Inflammatory macrophage treated with lipopolysaccharide for 4 hours (primary cell): Measurements from ENCODE around the gene TMEM82.
A peak's percentile ranks its signal among the peaks of the same experiment; 100 is the strongest.

ENCODE experiments used
- DNase-seq: peaks from one replicate; pipeline ENCODE4 v3.0.0-alpha.2; 2020

The TMEM82 gene

DNA sequence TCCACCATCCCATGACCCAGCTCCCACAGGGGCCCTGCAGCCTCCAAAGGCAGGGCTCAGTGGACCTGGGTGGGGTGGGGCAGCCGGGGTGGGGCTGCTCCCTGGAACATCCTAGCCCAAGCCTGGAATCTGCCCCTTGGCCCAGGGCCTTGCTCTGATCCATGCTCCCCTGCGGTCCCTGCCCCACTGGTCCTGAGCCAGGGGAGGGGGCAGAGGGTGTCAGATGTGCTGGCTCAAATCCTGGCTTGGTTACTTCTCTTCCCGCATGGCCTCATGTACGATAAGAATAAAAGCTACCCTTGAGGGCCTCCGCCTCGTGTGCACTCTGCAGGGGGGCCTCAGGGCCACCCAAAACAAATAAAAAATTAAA lies 5.4 kb upstream of the TMEM82 start:
- no peak for DNase-seq

DNA sequence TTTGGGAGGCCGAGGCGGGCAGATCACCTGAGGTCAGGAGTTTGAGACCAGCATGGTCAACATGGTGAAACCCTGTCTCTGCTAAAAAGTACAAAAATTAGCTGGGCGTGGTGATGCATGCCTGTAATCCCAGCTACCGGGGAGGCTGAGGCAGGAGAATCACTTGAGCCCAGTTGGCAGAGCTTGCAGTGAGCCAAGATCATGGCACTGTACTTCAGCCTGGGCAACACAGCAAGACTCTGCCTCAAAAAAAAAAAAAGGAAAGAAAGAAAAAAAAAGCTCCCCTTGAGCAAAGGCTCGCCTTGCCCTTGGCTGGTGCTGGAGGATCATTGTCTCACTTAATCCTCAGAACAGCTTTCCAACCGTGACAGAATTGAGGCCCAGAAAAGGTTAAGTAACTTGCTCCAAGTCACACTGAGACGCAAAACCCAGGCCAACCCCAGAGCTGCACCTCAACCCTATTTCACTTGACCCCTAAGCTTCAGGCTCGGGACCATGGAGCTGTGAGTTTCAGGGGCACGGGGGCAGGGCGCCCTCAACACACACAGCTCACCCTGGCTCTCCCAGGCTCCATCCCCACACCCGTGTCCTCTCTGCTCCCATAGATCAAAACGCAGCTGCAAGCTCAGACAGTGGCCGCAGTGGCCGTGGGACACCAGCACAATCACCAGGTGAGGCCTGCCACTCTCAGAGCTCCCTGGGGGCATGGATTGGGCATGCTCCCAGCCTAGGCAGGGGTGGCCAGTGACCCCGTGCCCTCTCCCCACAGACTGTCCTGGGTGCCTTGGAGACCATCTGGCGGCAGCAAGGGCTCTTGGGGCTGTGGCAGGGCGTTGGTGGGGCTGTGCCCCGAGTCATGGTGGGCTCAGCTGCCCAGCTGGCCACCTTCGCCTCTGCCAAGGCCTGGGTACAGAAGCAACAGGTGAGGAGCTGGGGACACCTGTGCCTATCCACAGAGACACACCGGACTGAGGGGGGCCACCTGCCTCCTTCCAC lies 4.7 kb upstream of the TMEM82 start:
- DNase-seq = no peak

GRCh38 chr1:15738416-15739113 lies 3.7 kb upstream of the TMEM82 start:
- no peak for DNase-seq

DNA sequence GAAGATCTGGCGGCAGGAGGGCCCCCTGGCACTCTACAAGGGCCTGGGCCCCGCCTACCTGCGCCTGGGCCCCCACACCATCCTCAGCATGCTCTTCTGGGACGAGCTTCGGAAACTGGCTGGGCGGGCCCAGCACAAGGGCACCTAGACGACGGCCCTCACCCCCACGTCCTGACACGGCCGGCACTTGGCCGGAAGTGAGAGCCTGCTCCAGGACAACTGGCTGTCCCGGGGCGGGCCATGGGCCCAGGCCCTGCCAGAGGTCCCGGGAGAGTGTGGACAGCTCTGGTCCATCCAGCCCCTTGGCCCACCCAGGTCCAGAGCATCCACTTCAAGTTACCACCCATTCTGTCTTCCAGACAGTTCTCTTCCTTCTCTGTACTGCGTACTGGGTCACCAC lies 3.0 kb upstream of the TMEM82 start:
- DNase-seq = no peak

GRCh38 chr1:15739745-15740144 lies 2.6 kb upstream of the TMEM82 start:
- DNase-seq = no peak

GRCh38 chr1:15740924-15741850 lies 1.1 kb upstream of the TMEM82 start:
- peak; percentile 26 for DNase-seq

GRCh38 chr1:15744122-15744679 lies 1.9 kb downstream of the TMEM82 start:
- DNase-seq = no peak

DNA sequence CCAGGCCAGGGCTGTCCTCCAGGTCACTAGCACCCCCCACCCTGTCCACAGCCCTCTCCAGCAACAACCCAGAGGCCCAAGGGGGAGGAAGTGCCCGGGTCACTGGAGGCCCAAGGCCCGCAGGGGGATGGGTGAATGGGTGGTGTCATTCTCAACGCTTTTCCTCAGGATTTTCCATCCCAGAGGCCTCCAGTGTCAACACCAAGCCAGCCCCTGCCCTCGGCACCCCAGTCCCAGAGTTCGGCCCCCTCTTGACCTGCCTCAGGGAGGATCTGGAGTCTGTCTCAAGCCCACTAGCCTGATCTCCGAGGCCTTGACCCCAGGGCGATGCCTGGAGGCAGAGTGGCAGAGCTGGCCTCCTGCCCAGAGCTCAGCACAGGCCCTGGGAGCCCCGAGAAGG lies 5.1 kb downstream of the TMEM82 start:
- DNase-seq = no peak

GRCh38 chr1:15748264-15748663 lies 6.0 kb downstream of the TMEM82 start:
- no peak for DNase-seq

DNA sequence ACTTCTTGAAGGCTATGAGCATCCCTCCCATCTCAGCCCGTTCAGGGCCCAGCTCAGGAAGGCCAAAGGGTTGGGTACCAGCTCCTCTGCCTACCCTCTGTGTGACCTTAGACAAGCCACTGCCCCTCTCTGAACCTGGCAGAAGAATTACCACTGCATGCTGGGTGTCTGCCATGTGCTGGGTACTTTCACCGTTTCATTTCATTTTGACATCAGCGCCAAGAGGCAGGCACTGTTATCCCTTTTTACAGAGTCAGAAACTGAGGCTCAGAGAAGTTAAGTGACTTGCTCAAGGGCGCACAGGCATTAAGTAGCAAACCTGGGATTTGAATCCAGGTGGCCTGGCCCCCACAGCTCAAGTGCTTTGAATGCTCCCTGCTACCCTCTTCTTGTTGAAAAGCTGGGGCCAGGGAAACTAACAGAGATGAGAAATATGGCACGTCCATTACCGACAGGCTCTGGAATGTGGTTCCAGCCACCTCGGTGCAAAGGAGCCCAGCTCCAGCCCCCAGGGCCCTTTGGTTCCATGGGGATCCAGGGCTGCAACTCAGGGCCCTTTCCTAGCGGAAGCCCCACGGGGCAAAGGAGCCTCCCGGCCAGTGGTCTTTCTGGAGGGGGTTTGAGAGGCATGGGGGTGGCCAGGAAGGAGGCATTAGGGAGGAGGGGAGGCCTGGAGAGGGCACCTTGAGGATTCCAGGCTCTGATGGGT lies 6.5 kb downstream of the TMEM82 start:
- no peak for DNase-seq

DNA sequence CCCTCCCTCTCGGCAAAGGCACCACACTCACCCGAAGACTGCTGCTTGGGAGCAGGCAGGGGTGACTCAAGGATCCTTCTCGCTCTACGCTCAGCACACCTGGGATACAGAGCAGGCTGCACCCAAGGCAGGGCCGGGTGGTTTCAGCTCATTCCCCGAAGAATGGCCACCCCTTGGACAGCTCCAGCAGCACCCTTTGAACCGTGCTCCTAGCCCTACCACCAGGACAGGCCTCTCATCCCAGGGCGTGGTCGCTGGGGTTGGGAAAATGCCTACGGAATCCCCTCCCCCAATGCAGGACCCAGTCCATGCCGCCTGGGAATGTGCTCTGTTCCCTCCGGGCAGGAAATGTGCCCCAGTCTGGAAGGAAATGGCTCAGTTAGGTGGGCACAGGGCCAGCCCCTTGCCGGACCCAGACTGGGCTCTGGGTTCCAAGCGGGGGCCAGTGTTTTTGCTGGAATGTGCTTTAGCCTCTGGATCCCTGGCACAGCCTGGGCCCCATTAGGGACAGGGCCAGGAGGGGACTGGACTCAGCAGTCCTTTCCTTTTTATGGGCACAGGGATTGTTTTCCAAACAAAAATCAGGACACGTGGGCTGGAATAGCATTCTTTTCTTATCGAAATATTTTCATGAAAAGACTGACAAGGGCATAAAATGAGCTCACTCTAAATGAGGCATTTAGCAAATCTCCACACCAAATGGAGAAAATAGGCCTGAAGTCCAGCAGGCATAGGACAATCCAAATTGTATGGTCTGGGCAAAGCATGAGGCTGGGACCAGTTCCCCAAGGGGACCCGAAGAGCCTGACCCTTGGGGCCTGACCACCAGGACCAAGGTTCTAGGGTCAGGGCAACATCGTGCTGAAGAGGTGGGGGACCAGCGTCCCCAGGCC lies 7.3 kb downstream of the TMEM82 start:
- DNase-seq = no peak

DNA sequence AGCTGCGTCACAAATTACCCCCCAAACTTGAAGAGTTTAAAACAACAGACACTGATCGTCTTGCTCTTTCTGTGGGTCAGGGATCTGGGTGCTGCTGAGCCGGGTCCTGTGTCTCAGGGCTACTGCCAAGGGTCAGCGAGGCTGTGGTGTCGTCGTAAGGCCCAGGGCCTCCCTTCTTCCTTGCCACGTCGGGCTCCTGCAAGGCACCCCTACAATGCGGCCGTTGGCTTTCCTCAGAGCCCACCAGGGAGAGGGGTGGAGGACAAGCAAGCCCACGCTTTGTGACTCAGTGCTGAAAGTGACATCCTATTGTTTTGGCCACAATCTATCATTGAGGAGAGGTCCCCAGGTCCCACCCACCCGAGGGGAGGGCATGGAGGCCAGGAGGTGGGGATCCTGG lies 8.6 kb downstream of the TMEM82 start:
- no peak for DNase-seq

DNA sequence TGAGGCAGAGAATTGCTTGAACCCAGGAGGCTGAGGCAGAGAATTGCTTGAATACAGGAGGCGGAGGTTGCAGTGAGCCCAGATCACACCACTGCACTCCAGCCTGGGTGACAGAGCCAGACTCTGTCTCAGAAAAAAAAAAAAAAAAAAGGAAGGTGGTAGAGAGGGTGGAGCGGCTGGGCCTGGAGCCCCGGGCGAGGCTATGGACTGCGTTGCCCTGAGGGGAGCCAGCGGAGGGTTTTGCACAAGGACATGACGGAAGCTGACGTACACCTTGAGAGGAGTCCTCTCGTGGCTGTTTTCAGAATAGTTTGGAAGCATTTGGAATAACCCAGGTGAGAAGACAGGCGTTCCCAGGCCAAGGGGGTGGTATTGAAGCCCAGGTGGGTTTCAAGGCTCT lies 9.4 kb downstream of the TMEM82 start:
- DNase-seq = no peak

GRCh38 chr1:15753776-15754175 lies 11.5 kb downstream of the TMEM82 start:
- DNase-seq = no peak

DNA sequence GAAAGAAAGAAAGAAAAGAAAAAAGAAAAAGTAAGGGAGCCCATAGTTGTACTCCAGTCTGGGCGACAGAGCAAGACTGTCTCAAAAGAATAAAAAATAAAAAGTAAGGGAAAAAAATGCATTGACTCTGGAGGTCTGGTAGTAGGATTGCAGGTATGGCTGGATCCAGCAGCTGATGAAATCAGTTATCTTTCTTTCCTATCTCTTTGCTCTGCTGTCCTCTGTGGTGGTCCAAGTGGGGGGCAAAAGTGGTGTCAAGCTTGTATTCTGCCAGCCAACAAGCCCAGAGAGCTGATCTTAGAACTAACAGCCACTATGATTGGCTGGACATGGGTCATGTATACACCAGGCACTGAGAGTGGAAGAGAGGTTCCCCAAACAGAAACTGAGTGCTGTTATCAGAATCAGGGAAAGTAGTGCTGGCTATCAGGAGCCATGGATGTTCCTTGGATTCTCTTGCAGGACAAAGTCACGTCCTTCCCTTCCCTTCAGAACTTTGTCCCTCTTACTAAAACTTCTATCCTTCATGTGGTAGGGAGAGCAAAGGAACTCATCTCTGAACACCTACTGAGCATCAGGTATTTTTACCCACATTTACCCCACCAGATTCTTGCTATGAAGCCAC lies 12.8 kb downstream of the TMEM82 start:
- no peak for DNase-seq

GRCh38 chr1:15755646-15756040 lies 13.3 kb downstream of the TMEM82 start:
- DNase-seq = no peak

GRCh38 chr1:15756143-15757015 lies 14.1 kb downstream of the TMEM82 start:
- DNase-seq = no peak

DNA sequence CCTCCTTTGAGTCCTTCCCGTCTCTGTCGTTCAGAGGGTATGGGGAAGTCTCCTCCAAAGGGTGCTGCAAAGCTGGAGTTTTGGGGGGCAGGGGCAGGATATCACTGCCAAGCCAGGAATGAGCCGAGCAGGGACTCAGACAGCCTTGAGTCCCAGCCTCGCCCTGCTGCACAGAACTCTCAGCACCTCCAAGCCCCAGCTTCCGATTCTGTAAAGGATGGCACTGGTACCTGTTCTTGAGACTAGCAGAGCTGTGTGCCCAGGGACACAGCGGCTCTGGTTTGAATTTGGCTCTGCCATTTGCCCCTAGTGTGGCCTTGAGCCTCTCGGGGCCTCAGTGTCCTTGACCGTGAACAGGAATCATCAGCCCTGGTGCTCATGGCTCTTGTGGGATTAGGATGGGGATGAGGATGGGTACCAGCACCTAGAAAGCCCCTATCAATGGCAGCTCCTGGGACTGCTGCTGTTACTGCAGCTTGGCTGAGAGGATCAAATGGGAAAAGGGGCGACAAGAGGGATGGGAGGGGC lies 14.8 kb downstream of the TMEM82 start:
- no peak for DNase-seq
